Nephron (organoid): ENCODE data around the gene HEYL.
A peak's percentile ranks its signal among the peaks of the same experiment; 100 is the strongest.

ENCODE experiments used
- H3K27ac Mint-ChIP-seq, 3 experiments: 2 replicates each; pipeline ENCODE4 v1.8.0; 2020; ENCODE audit warnings: mixed read lengths in 3 of 3, mild to moderate bottlenecking in 2 of 3, moderate library complexity in 1 of 3
- H3K27me3 Mint-ChIP-seq: 2 replicates; pipeline ENCODE4 v1.8.0; 2021; ENCODE audit warnings: low read depth, mild to moderate bottlenecking, moderate library complexity, mixed read lengths
- H3K36me3 Mint-ChIP-seq: 2 replicates; pipeline ENCODE4 v1.8.0; 2020; ENCODE audit warnings: low read depth, mixed read lengths
- H3K4me1 Mint-ChIP-seq: 2 replicates; pipeline ENCODE4 v1.8.0; 2020; ENCODE audit warnings: mixed read lengths
- H3K4me3 Mint-ChIP-seq, 3 experiments: 2 replicates each; pipeline ENCODE4 v1.8.0; 2020; ENCODE audit warnings: mild to moderate bottlenecking in 3 of 3, mixed read lengths in 3 of 3, moderate library complexity in 2 of 3
- H3K9me3 Mint-ChIP-seq: 2 replicates; pipeline ENCODE4 v1.8.0; 2020; ENCODE audit warnings: mixed read lengths
- CTCF ChIP-seq, 3 experiments: fragments of 200-600 bp; sonication (generic); IDR thresholded peaks; one replicate each; pipeline ENCODE4 v1.5.0; 2021; ENCODE audit warnings: antibody characterized with exemption in 3 of 3; ENCODE audit not compliant: unreplicated experiment in 3 of 3

HEYL gene

GRCh38 chr1:39671793-39672550 is 32.5 kb upstream of the HEYL start, which contains the start of gene NT5C1A:
Gene NT5C1A (minus strand): TSS chr1:39672107. CDS start chr1:39672038, 69 bp downstream.
- no peaks in the 10 kb centered on the region for H3K36me3 Mint-ChIP-seq
- peak within 1 kb of the TSS; percentile 80 to 85 (median 83) for H3K4me3 Mint-ChIP-seq
- H3K27ac Mint-ChIP-seq = no peak within 1 kb of the TSS
- H3K4me1 Mint-ChIP-seq = peaks cover 8% of the 10 kb centered on the region
- no peaks in the 10 kb centered on the region for H3K9me3 Mint-ChIP-seq
- peaks cover 72% of the 10 kb centered on the region for H3K27me3 Mint-ChIP-seq
- TF ChIP-seq CTCF (IDR thresholded peaks at IDR 0.05; ENCODE audit: unreplicated experiment in 3 of 3) = no peak

- H3K4me3 Mint-ChIP-seq = peak overlapping the region; percentile 26 to 80 (median 56)
- H3K36me3 Mint-ChIP-seq = no peaks in the 10 kb centered on the region
- no peak overlapping the region for H3K27ac Mint-ChIP-seq
- H3K27me3 Mint-ChIP-seq = peaks cover 73% of the 10 kb centered on the region
- no peak for TF ChIP-seq CTCF (IDR thresholded peaks at IDR 0.05; ENCODE audit: unreplicated experiment in 3 of 3)
- H3K9me3 Mint-ChIP-seq = no peaks in the 10 kb centered on the region
- peaks cover 8% of the 10 kb centered on the region for H3K4me1 Mint-ChIP-seq
Observed at GRCh38 chr1:39671433-39671792, 32.0 kb upstream of the HEYL start.

GRCh38 chr1:39670689-39671088 is 31.2 kb upstream of the HEYL start:
- H3K4me1 Mint-ChIP-seq = peaks cover 8% of the 10 kb centered on the region
- no peak overlapping the region for H3K27ac Mint-ChIP-seq
- H3K4me3 Mint-ChIP-seq = peak overlapping the region; percentile 56 to 80 (median 58)
- no peaks in the 10 kb centered on the region for H3K9me3 Mint-ChIP-seq
- TF ChIP-seq CTCF (IDR thresholded peaks at IDR 0.05; ENCODE audit: unreplicated experiment in 3 of 3) = no peak
- H3K27me3 Mint-ChIP-seq = peaks cover 80% of the 10 kb centered on the region
- no peaks in the 10 kb centered on the region for H3K36me3 Mint-ChIP-seq

GRCh38 chr1:39668894-39669293 is 29.5 kb upstream of the HEYL start:
- Mint-ChIP-seq H3K27me3 (peaks cover 64% of the 10 kb centered on the region), H3K27ac (no peak overlapping the region)

GRCh38 chr1:39668111-39668510 is 28.7 kb upstream of the HEYL start:
- Mint-ChIP-seq H3K27ac (no peak overlapping the region), H3K36me3 (no peaks in the 10 kb centered on the region), H3K4me1 (peaks cover 8% of the 10 kb centered on the region), H3K4me3 (no peak overlapping the region), H3K9me3 (no peaks in the 10 kb centered on the region), H3K27me3 (peaks cover 59% of the 10 kb centered on the region)
- no peak for TF ChIP-seq CTCF (IDR thresholded peaks at IDR 0.05; ENCODE audit: unreplicated experiment in 3 of 3)

More at GRCh38 chr1:39668894-39669293, 29.5 kb upstream of the HEYL start:
- Mint-ChIP-seq H3K4me1 (peaks cover 8% of the 10 kb centered on the region), H3K9me3 (no peaks in the 10 kb centered on the region), H3K4me3 (peak overlapping the region; percentile 6 to 41 (median 38)), H3K36me3 (no peaks in the 10 kb centered on the region)
- no peak for TF ChIP-seq CTCF (IDR thresholded peaks at IDR 0.05; ENCODE audit: unreplicated experiment in 3 of 3)

GRCh38 chr1:39666772-39667171 is 27.3 kb upstream of the HEYL start:
- Mint-ChIP-seq H3K4me3 (no peak overlapping the region), H3K27me3 (peaks cover 47% of the 10 kb centered on the region), H3K9me3 (no peaks in the 10 kb centered on the region), H3K27ac (no peak overlapping the region), H3K36me3 (no peaks in the 10 kb centered on the region), H3K4me1 (peaks cover 8% of the 10 kb centered on the region)
- no peak for TF ChIP-seq CTCF (IDR thresholded peaks at IDR 0.05; ENCODE audit: unreplicated experiment in 3 of 3)
